Measurements from ENCODE around the gene ZNF367.
"Not testable (repeated sequence)": the region's sequence is repeated elsewhere in the genome, so short reads cannot be mapped to it uniquely, and the experiment has no call there.

ZNF367 gene

GRCh38 chr9:96399325-96399633 lies 18.9 kb downstream of the ZNF367 start:
- DNase-seq: no peak

GRCh38 chr9:96398582-96399324 lies 19.4 kb downstream of the ZNF367 start:
- no peak for DNase-seq

GRCh38 chr9:96395964-96396363 lies 22.2 kb downstream of the ZNF367 start:
- DNase-seq: no peak

- DNase-seq: no peak
Measured at GRCh38 chr9:96394832-96395496, 23.2 kb downstream of the ZNF367 start.

GRCh38 chr9:96392263-96392662 lies 25.9 kb downstream of the ZNF367 start:
- DNase-seq: no peak

- no peak for DNase-seq
Measured at GRCh38 chr9:96391021-96391765, 27.0 kb downstream of the ZNF367 start.

- no peak for DNase-seq
Measured at GRCh38 chr9:96388144-96388543, 30.0 kb downstream of the ZNF367 start.

- no peak for DNase-seq
Measured at GRCh38 chr9:96386157-96386556, 32.0 kb downstream of the ZNF367 start.

GRCh38 chr9:96383165-96383942 lies 34.8 kb downstream of the ZNF367 start, which contains the start of gene SLC35D2:
Gene SLC35D2, minus strand, starts transcription at chr9:96383711. Its CDS starts 77 bp downstream, at chr9:96383634.
- DNase-seq: peak; percentile 46 to 72

GRCh38 chr9:96382839-96383164 lies 35.4 kb downstream of the ZNF367 start:
- DNase-seq: no peak

GRCh38 chr9:96382175-96382574 lies 36.0 kb downstream of the ZNF367 start:
- no peak for DNase-seq

GRCh38 chr9:96381696-96382095 lies 36.5 kb downstream of the ZNF367 start:
- no peak for DNase-seq

GRCh38 chr9:96381125-96381524 lies 37.0 kb downstream of the ZNF367 start:
- DNase-seq: no peak

GRCh38 chr9:96379461-96379860 lies 38.7 kb downstream of the ZNF367 start:
- DNase-seq: no peak

GRCh38 chr9:96378187-96378586 lies 40.0 kb downstream of the ZNF367 start:
- no peak for DNase-seq

GRCh38 chr9:96376891-96377874 lies 41.0 kb downstream of the ZNF367 start:
- DNase-seq: no peak

- peak; percentile 3 to 26 for DNase-seq
Measured at GRCh38 chr9:96375507-96375906, 42.7 kb downstream of the ZNF367 start.

- no peak for DNase-seq
Measured at GRCh38 chr9:96367943-96368342, 50.2 kb downstream of the ZNF367 start.

GRCh38 chr9:96363175-96363967 lies 54.8 kb downstream of the ZNF367 start:
- no peak for DNase-seq

- DNase-seq: not testable (repeated sequence)
Measured at GRCh38 chr9:96362119-96362518, 56.1 kb downstream of the ZNF367 start.

GRCh38 chr9:96361668-96362067 lies 56.5 kb downstream of the ZNF367 start:
- DNase-seq: no peak
